GM20431 (cell line): ENCODE results near the gene PGS1.

ENCODE experiments used
- in situ Hi-C: fragments of 300-500 bp; cut with MseI, MboI; formaldehyde crosslinking; loops from one replicate; pipeline ENCODE4 v1.15.0; 2020; ENCODE audit warnings: low sequenced_read_pairs; ENCODE audit not compliant: unreplicated experiment

Gene PGS1

GRCh38 chr17:78361225-78361701, 17.2 kb upstream of the PGS1 start:
- in situ Hi-C loops, result no loop called here

- in situ Hi-C loops, result no loop called here
Measured at GRCh38 chr17:78362232-78362631, 16.2 kb upstream of the PGS1 start.

- in situ Hi-C loops, result no loop called here
Measured at GRCh38 chr17:78362671-78363070, 15.8 kb upstream of the PGS1 start.

GRCh38 chr17:78364436-78365281, 13.8 kb upstream of the PGS1 start:
- in situ Hi-C loops, result no loop called here

- in situ Hi-C loops, result no loop called here
Measured at GRCh38 chr17:78365561-78366108, 12.8 kb upstream of the PGS1 start.

- in situ Hi-C loops, result no loop called here
Measured at GRCh38 chr17:78366109-78366848, 12.2 kb upstream of the PGS1 start.

- in situ Hi-C loops, result no loop called here
Measured at GRCh38 chr17:78367193-78367592, 11.3 kb upstream of the PGS1 start.

GRCh38 chr17:78368348-78368747, 10.1 kb upstream of the PGS1 start:
- in situ Hi-C loops, result no loop called here

- in situ Hi-C loops, result no loop called here
Measured at GRCh38 chr17:78368854-78369495, 9.5 kb upstream of the PGS1 start.

- in situ Hi-C loops, result no loop called here
Measured at GRCh38 chr17:78369791-78370381, 8.6 kb upstream of the PGS1 start.

GRCh38 chr17:78371056-78371455, 7.4 kb upstream of the PGS1 start:
- in situ Hi-C loops, result no loop called here

GRCh38 chr17:78372841-78373240, 5.6 kb upstream of the PGS1 start:
- in situ Hi-C loops, result no loop called here

GRCh38 chr17:78374189-78374588, 4.3 kb upstream of the PGS1 start:
- in situ Hi-C loops, result no loop called here

GRCh38 chr17:78374631-78375274, 3.7 kb upstream of the PGS1 start:
- in situ Hi-C loops, result no loop called here

- in situ Hi-C loops, result no loop called here
Measured at GRCh38 chr17:78375401-78376151, 2.9 kb upstream of the PGS1 start.

- in situ Hi-C loops, result no loop called here
Measured at GRCh38 chr17:78376161-78376560, 2.3 kb upstream of the PGS1 start.

GRCh38 chr17:78377858-78378224, 608 bp upstream of the PGS1 start:
- in situ Hi-C loops, result no loop called here

GRCh38 chr17:78379131-78379491, 662 bp downstream of the PGS1 start:
- in situ Hi-C loops, result no loop called here

- in situ Hi-C loops, result no loop called here
Measured at GRCh38 chr17:78380370-78380769, 1.9 kb downstream of the PGS1 start.
